Neural cell (in vitro differentiated cells): ENCODE measurements around the gene GOLGA2. TPM values are rescaled to one million over a fixed set of nuclear protein-coding genes. Genes with fewer than 3 reads are reported as not detected.

Experiments
- H2AFZ ChIP-seq: fragments of 200-600, 300-800 bp; sonication (generic), shearing (Covaris generic); 2 replicates; pipeline ENCODE4 v1.6.0; 2014; ENCODE audit warnings: low read depth, mild to moderate bottlenecking, antibody characterized with exemption, low read length, moderate library complexity
- H3F3A ChIP-seq: fragments of 200-600 bp; shearing (Covaris generic); 2 replicates; pipeline ENCODE4 v1.6.1; 2016; ENCODE audit warnings: mild to moderate bottlenecking, moderate library complexity, mixed read lengths, antibody characterized with exemption, low read length; ENCODE audit not compliant: insufficient read depth, poor library complexity, severe bottlenecking
- H3K27ac ChIP-seq: fragments of 200-600, 300-800 bp; sonication (generic), shearing (Covaris generic); 2 replicates; pipeline ENCODE4 v1.5.1; 2014; ENCODE audit warnings: mild to moderate bottlenecking, low read length, moderate library complexity
- H3K27me3 ChIP-seq: fragments of 300-800, 200-600 bp; sonication (generic), shearing (Covaris generic); 2 replicates; pipeline ENCODE4 v1.6.0; 2014; ENCODE audit warnings: mild to moderate bottlenecking, low read depth, low read length, moderate library complexity; ENCODE audit not compliant: insufficient read depth
- H3K36me3 ChIP-seq: fragments of 300-800, 200-600 bp; sonication (generic), shearing (Covaris generic); 2 replicates; pipeline ENCODE4 v1.5.1; 2014; ENCODE audit warnings: mild to moderate bottlenecking, antibody characterized with exemption, low read length, moderate library complexity; ENCODE audit not compliant: insufficient read depth
- H3K4me2 ChIP-seq: fragments of 300-800, 200-600 bp; sonication (generic), shearing (Covaris generic); 2 replicates; pipeline ENCODE4 v1.6.0; 2014; ENCODE audit warnings: mild to moderate bottlenecking, low read length
- H3K4me3 ChIP-seq: fragments of 300-800, 200-600 bp; sonication (generic), shearing (Covaris generic); 2 replicates; pipeline ENCODE4 v1.5.1; 2014; ENCODE audit warnings: mild to moderate bottlenecking, low read length, moderate library complexity
- H3K79me2 ChIP-seq: fragments of 200-600 bp; shearing (Covaris generic); replicated peaks from 2 replicates; pipeline ENCODE4 v1.6.0; 2014; ENCODE audit warnings: mild to moderate bottlenecking, low read length, moderate library complexity; ENCODE audit not compliant: insufficient read depth
- H3K9ac ChIP-seq: fragments of 300-800, 200-600 bp; sonication (generic), shearing (Covaris generic); 2 replicates; pipeline ENCODE4 v1.6.1; 2016; ENCODE audit warnings: mild to moderate bottlenecking, low read length, mixed read lengths
- H3K9me2 ChIP-seq: fragments of 200-600 bp; shearing (Covaris generic); 2 replicates; pipeline ENCODE4 v1.6.1; 2016; ENCODE audit warnings: mild to moderate bottlenecking, low read length, mixed read lengths; ENCODE audit not compliant: insufficient read depth
- H3K9me3 ChIP-seq: fragments of 200-600, 300-800 bp; sonication (generic), shearing (Covaris generic); 2 replicates; pipeline ENCODE4 v1.6.1; 2016; ENCODE audit warnings: mild to moderate bottlenecking, mixed run types, low read length, moderate library complexity, mixed read lengths
- H4K20me1 ChIP-seq: fragments of 200-600 bp; shearing (Covaris generic); 2 replicates; pipeline ENCODE4 v1.6.1; 2016; ENCODE audit warnings: mild to moderate bottlenecking, mixed run types; ENCODE audit not compliant: insufficient read depth
- CTCF ChIP-seq: fragments of 450-650 bp; IDR thresholded peaks from 2 replicates; pipeline ENCODE4 v1.5.1; 2014; ENCODE audit warnings: antibody characterized with exemption, mild to moderate bottlenecking, moderate library complexity; ENCODE audit not compliant: poor library complexity, severe bottlenecking
- EP300 ChIP-seq: fragments of 450-650 bp; conservative IDR thresholded peaks from 2 replicates; pipeline ENCODE4 v1.6.1; 2014; ENCODE audit warnings: antibody characterized with exemption, mild to moderate bottlenecking, moderate library complexity; ENCODE audit not compliant: poor library complexity, severe bottlenecking
- EZH2 ChIP-seq: fragments of 200-600, 300-800 bp; shearing (Covaris generic), sonication (generic); IDR thresholded peaks from 2 replicates; pipeline ENCODE4 v1.6.1; 2014; ENCODE audit warnings: antibody characterized with exemption, low read length, borderline replicate concordance, mild to moderate bottlenecking; ENCODE audit not compliant: insufficient read depth, poor library complexity, severe bottlenecking
- MXI1 ChIP-seq: fragments of 450-650 bp; conservative IDR thresholded peaks from 2 replicates; pipeline ENCODE4 v1.6.1; 2014; ENCODE audit warnings: antibody characterized with exemption, mild to moderate bottlenecking; ENCODE audit not compliant: poor library complexity, severe bottlenecking
- POLR2AphosphoS5 ChIP-seq: IDR thresholded peaks from 2 replicates; pipeline ENCODE4 v1.6.1; 2012
- RAD21 ChIP-seq: fragments of 450-650 bp; conservative IDR thresholded peaks from 2 replicates; pipeline ENCODE4 v1.6.1; 2014; ENCODE audit warnings: antibody characterized with exemption, mild to moderate bottlenecking, moderate library complexity
- REST ChIP-seq: IDR thresholded peaks from 2 replicates; pipeline ENCODE4 v1.6.1; 2012; ENCODE audit warnings: borderline replicate concordance
- SMC3 ChIP-seq: fragments of 450-650 bp; conservative IDR thresholded peaks from 2 replicates; pipeline ENCODE4 v1.6.1; 2014; ENCODE audit warnings: antibody characterized with exemption, mild to moderate bottlenecking, moderate library complexity; ENCODE audit not compliant: poor library complexity
- TAF1 ChIP-seq: IDR thresholded peaks from 2 replicates; pipeline ENCODE4 v1.6.1; 2012; ENCODE audit warnings: low read depth
- polyA plus RNA-seq: library from polyadenylated mRNA; depleted of rRNA; stranded (reverse); fragments of >200 nt; gene quantifications from 2 replicates; pipeline ENCODE4 v1.2.3, GENCODE V29; 2014

The GOLGA2 gene
- polyA plus RNA-seq, 1 donor from 2014 or later, result 46.3 TPM

- Histone ChIP-seq H3K4me3 (no peak overlapping the region), H3K4me2 (no peak overlapping the region), H3K9me3 (no peaks in the 10 kb centered on the region), H3K9me2 (no peaks in the 10 kb centered on the region), H3K27ac (no peak overlapping the region), H3K36me3 (peaks cover 11% of the 10 kb centered on the region), H3F3A (no peaks in the 10 kb centered on the region), H4K20me1 (no peaks in the 10 kb centered on the region), H3K27me3 (no peaks in the 10 kb centered on the region), H2AFZ (no peak overlapping the region), H3K79me2 (no peaks in the 10 kb centered on the region), H3K9ac (no peak overlapping the region)
- TF ChIP-seq POLR2AphosphoS5 (no peak), EZH2 (no peak), EP300 (no peak), RAD21 (no peak), MXI1 (no peak), CTCF (no peak), SMC3 (no peak), TAF1 (no peak), REST (no peak)
Measured at GRCh38 chr9:128219831-128220230, 56.0 kb downstream of the GOLGA2 start.

GRCh38 chr9:128218518-128219389 is 57.1 kb downstream of the GOLGA2 start:
- TF ChIP-seq EP300 (no peak), SMC3 (no peak), POLR2AphosphoS5 (no peak), REST (no peak), CTCF (no peak), TAF1 (no peak), MXI1 (no peak), RAD21 (no peak), EZH2 (no peak)
- no peak overlapping the region for H3K4me2 ChIP-seq
- peaks cover 11% of the 10 kb centered on the region for H3K36me3 ChIP-seq
- H3K79me2 ChIP-seq, result no peaks in the 10 kb centered on the region
- no peaks in the 10 kb centered on the region for H3K9me3 ChIP-seq
- no peak overlapping the region for H3K27ac ChIP-seq
- no peak overlapping the region for H2AFZ ChIP-seq
- H3F3A ChIP-seq, result no peaks in the 10 kb centered on the region
- H3K9me2 ChIP-seq, result no peaks in the 10 kb centered on the region
- H4K20me1 ChIP-seq, result no peaks in the 10 kb centered on the region
- no peaks in the 10 kb centered on the region for H3K27me3 ChIP-seq
- no peak overlapping the region for H3K4me3 ChIP-seq
- H3K9ac ChIP-seq, result no peak overlapping the region
